Kidney (tissue), 14 donors: ENCODE results near the gene LMX1B. TPM values are rescaled to one million over a fixed set of nuclear protein-coding genes. Genes with fewer than 3 reads are reported as not detected.

Source experiments
- DNase-seq, 5 donors: peaks; one replicate each; pipeline ENCODE4 v3.0.0-alpha.2; 2013 to 2020
- FAIRE-seq: peaks from 2 replicates; lab custom pipeline; 2012; peaks lifted over from hg19 to GRCh38; lab: Jason Lieb, UNC
- H3K27ac ChIP-seq, 2 donors: one replicate each; pipeline ENCODE4 v1.7.0; 2013; ENCODE audit warnings: low read depth in 2 of 2, low read length in 2 of 2, inconsistent platforms in 1 of 2
- H3K27me3 ChIP-seq: one replicate; pipeline ENCODE4 v1.7.1; 2013; ENCODE audit warnings: low read length, inconsistent platforms; ENCODE audit not compliant: control insufficient read depth, insufficient read depth
- H3K36me3 ChIP-seq, 3 donors: one replicate each; pipeline versions ENCODE4 v1.7.0 to v1.7.1; 2013; ENCODE audit warnings: low read length in 3 of 3, control low read depth in 1 of 3, inconsistent platforms in 1 of 3; ENCODE audit not compliant: insufficient read depth in 3 of 3, control insufficient read depth in 2 of 3
- H3K4me1 ChIP-seq, 3 donors: one replicate each; pipeline versions ENCODE4 v1.7.0 to v1.7.1; 2013; ENCODE audit warnings: low read length in 3 of 3, inconsistent platforms in 1 of 3, low read depth in 1 of 3; ENCODE audit not compliant: control insufficient read depth in 2 of 3, insufficient read depth in 2 of 3
- H3K4me3 ChIP-seq, 3 donors: one replicate each; pipeline versions ENCODE4 v1.7.0 to v1.8.1; 2013; ENCODE audit warnings: low read length in 3 of 3, control low read depth in 1 of 3, inconsistent platforms in 1 of 3
- H3K9ac ChIP-seq, 3 donors: one replicate each; pipeline versions ENCODE4 v1.7.0 to v1.7.1; 2013; ENCODE audit warnings: low read length in 3 of 3, control low read depth in 1 of 3, inconsistent platforms in 1 of 3
- H3K9me3 ChIP-seq, 3 donors: one replicate each; pipeline versions ENCODE4 v1.7.0 to v1.7.1; 2013; ENCODE audit warnings: low read length in 3 of 3, control low read depth in 1 of 3, inconsistent platforms in 1 of 3; ENCODE audit not compliant: control insufficient read depth in 2 of 3, insufficient read depth in 1 of 3
- CTCF ChIP-seq: IDR thresholded peaks from 3 replicates; pipeline ENCODE4 v1.5.1; 2012; ENCODE audit warnings: mild to moderate bottlenecking, moderate library complexity, borderline replicate concordance; ENCODE audit not compliant: insufficient read depth; ENCODE audit errors: extremely low read depth
- intact Hi-C: fragments of 100-400 bp; cut with DNase I; formaldehyde crosslinking; loops from one replicate; pipeline ENCODE4 v1.11.1; 2022
- polyA plus RNA-seq: library from polyadenylated mRNA; stranded (reverse); fragments of 350-450 nt; fragmentation: Illumina TruSeq; extraction: RNeasy Lipid Tissue Mini Kit (QIAGEN cat#74804); gene quantifications from one replicate; pipeline ENCODE4 v1.2.3, GENCODE V29; 2014; ENCODE audit warnings: low read depth, low replicate concordance; ENCODE audit not compliant: insufficient read depth
- total RNA-seq: library from RNA; stranded (reverse); fragmentation: NEBNext Ultra II Directional; extraction: Animal tissue kit (Norgen Biotek cat#: 25700); gene quantifications from one replicate; pipeline ENCODE4 v1.2.1, GENCODE V29; 2021
- donor health status: control.
- donor health status: control.
- donor health status: control.
- donor health status: control.
- donor health status: control.
- donor health status: DM: yes; HTN: yes; CAD: no.
- donor health status: Normal renal cell carcinoma (clear cell type).

Gene LMX1B
- total and polyA plus RNA-seq, 2 donors from 2014 or later, result 0.57 to 2.6 TPM

- H3K27ac ChIP-seq, result no peak overlapping the region
- no peak for TF ChIP-seq CTCF
- peaks cover 0 to 1% (median 0%) of the 10 kb centered on the region in 3 donors for H3K4me1 ChIP-seq
- no peak for FAIRE-seq
- no peaks in the 10 kb centered on the region for H3K36me3 ChIP-seq
- no peak for DNase-seq
- peaks cover 4% of the 10 kb centered on the region for H3K27me3 ChIP-seq
- H3K9me3 ChIP-seq, result peaks cover 0 to 4% (median 3%) of the 10 kb centered on the region in 3 donors
- no peak overlapping the region for H3K9ac ChIP-seq
- intact Hi-C loops, result no loop called here
- H3K4me3 ChIP-seq, result no peak overlapping the region
Observed at GRCh38 chr9:126605792-126606482, 7.8 kb upstream of the LMX1B start.

GRCh38 chr9:126606483-126606870 is 7.3 kb upstream of the LMX1B start:
- no peak for FAIRE-seq
- intact Hi-C loops, result no loop called here
- H3K27ac ChIP-seq, result no peak overlapping the region

GRCh38 chr9:126607086-126607485 is 6.6 kb upstream of the LMX1B start:
- no peak for FAIRE-seq
- H3K27me3 ChIP-seq, result peaks cover 7% of the 10 kb centered on the region
- TF ChIP-seq CTCF, result no peak
- H3K9me3 ChIP-seq, result no peaks in the 10 kb centered on the region
- no peaks in the 10 kb centered on the region for H3K36me3 ChIP-seq
- no peak overlapping the region for H3K27ac ChIP-seq
- peaks cover 0 to 10% (median 2%) of the 10 kb centered on the region in 3 donors for H3K4me1 ChIP-seq
- DNase-seq, result no peak
- H3K4me3 ChIP-seq, result no peak overlapping the region
- H3K9ac ChIP-seq, result no peak overlapping the region
- intact Hi-C loops, result no loop called here

More at GRCh38 chr9:126606483-126606870, 7.3 kb upstream of the LMX1B start:
- no peak for TF ChIP-seq CTCF
- no peak for DNase-seq
- Histone ChIP-seq H3K9me3 (peaks cover 0 to under 1% (median under 1%) of the 10 kb centered on the region in 3 donors), H3K9ac (no peak overlapping the region), H3K36me3 (no peaks in the 10 kb centered on the region), H3K27me3 (peaks cover 4% of the 10 kb centered on the region), H3K4me3 (no peak overlapping the region), H3K4me1 (peaks cover 0 to 6% (median 0%) of the 10 kb centered on the region in 3 donors)

GRCh38 chr9:126607731-126608130 is 6.0 kb upstream of the LMX1B start:
- Histone ChIP-seq H3K9ac (no peak overlapping the region), H3K27ac (no peak overlapping the region), H3K4me1 (peaks cover 0 to 14% (median 4%) of the 10 kb centered on the region in 3 donors), H3K27me3 (peaks cover 9% of the 10 kb centered on the region), H3K4me3 (no peak overlapping the region), H3K36me3 (no peaks in the 10 kb centered on the region), H3K9me3 (no peaks in the 10 kb centered on the region)
- intact Hi-C loops, result no loop called here
- FAIRE-seq (no peak), DNase-seq (peak in 1 of 5 donors; percentile 45)
- TF ChIP-seq CTCF, result no peak
